Embryonic facial prominence (tissue), 1 donor: ENCODE results near the gene ABCC1.
"Not testable (repeated sequence)": the region's sequence is repeated elsewhere in the genome, so short reads cannot be mapped to it uniquely, and the experiment has no call there.

ENCODE experiments used
- DNase-seq: peaks from one replicate; pipeline ENCODE4 v3.0.0-alpha.2; 2016; ENCODE audit errors: extremely low spot score

Gene ABCC1

GRCh38 chr16:16185095-16185494, 235.7 kb downstream of the ABCC1 start:
- no peak for DNase-seq

DNA sequence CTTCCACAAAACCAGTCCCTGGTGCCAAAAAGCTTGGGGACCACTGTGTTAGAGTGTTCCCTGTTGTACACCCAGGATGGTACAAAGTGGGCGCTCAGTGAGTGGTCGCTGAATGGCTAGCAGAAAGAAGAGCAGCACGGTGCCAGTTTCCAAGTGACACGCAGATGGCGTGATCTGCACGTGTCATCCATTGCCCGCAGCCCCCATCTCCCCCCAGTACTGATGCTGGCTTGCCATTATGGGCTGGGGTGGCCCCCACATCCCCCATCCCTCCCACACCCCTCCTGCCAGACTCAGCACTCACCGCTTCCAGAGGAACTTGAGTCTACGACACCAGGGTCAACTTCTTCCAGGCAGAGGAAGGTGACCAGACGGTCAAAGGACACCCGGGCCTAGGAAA, 237.4 kb downstream of the ABCC1 start:
- DNase-seq = no peak

- DNase-seq = no peak
These were observed 239.4 kb downstream of the ABCC1 start for GRCh38 chr16:16188827-16189226.

- no peak for DNase-seq
These were observed 240.4 kb downstream of the ABCC1 start for GRCh38 chr16:16189842-16190241.

- no peak for DNase-seq
These were observed 241.1 kb downstream of the ABCC1 start for GRCh38 chr16:16190546-16190945.

- not testable (repeated sequence) for DNase-seq
These were observed 241.6 kb downstream of the ABCC1 start for GRCh38 chr16:16190966-16191365.

- no peak for DNase-seq
These were observed 242.2 kb downstream of the ABCC1 start for GRCh38 chr16:16191493-16192167.
